Prostate gland (tissue), 2 donors: ENCODE measurements around the gene DSG4. TPM values are rescaled to one million over a fixed set of nuclear protein-coding genes. Genes with fewer than 3 reads are reported as not detected.

Source experiments
- DNase-seq: peaks from one replicate; pipeline ENCODE4 v3.0.0-alpha.2; 2019; ENCODE audit warnings: low spot score
- H3K27ac ChIP-seq, 2 donors: fragments of 200-600 bp; sonication (generic); 2 replicates each; pipeline ENCODE4 v1.5.1; 2017 to 2019
- H3K27me3 ChIP-seq: fragments of 200-600 bp; sonication (generic); replicated peaks from 2 replicates; pipeline ENCODE4 v1.5.1; 2019; ENCODE audit not compliant: insufficient read depth
- H3K36me3 ChIP-seq, 2 donors: fragments of 200-600 bp; sonication (generic); 1 replicate in 1 of 2; 2 replicates in 1 of 2; pipeline versions ENCODE4 v1.5.1 to v1.8.1; 2017 to 2019
- H3K4me1 ChIP-seq: fragments of 200-600 bp; sonication (generic); replicated peaks from 2 replicates; pipeline ENCODE4 v1.5.1; 2019
- H3K4me3 ChIP-seq, 2 donors: fragments of 200-600 bp; sonication (generic); 2 replicates each; pipeline ENCODE4 v1.5.1; 2017 to 2019
- H3K9me3 ChIP-seq: fragments of 200-600 bp; sonication (generic); 2 replicates; pipeline ENCODE4 v1.5.1; 2017
- CTCF ChIP-seq, 4 experiments: fragments of 200-600 bp in 2 of 4; fragments of 450-650 bp in 2 of 4; sonication (generic) in 2 of 4; IDR thresholded peaks; 1 replicate in 3 of 4; 2 replicates in 1 of 4; pipeline ENCODE4 v1.5.1; 2016 to 2019; ENCODE audit warnings: antibody characterized with exemption in 4 of 4, mild to moderate bottlenecking in 2 of 4, moderate library complexity in 2 of 4
- POLR2A ChIP-seq: fragments of 450-650 bp; IDR thresholded peaks from one replicate; pipeline ENCODE4 v1.6.1; 2016; ENCODE audit warnings: antibody characterized with exemption, mild to moderate bottlenecking
- POLR2AphosphoS5 ChIP-seq: sonication (generic); formaldehyde crosslinking; IDR thresholded peaks from one replicate; pipeline ENCODE4 v1.6.1; 2017; ENCODE audit warnings: antibody characterized with exemption
- WGBS: methylation state at CpG from one replicate; pipeline ENCODE4 v1.1.5; 2018; 5-methylcytosine and 5-hydroxymethylcytosine counted together
- intact Hi-C: fragments of 100-400 bp; cut with DNase I; formaldehyde crosslinking; loops from one replicate; pipeline ENCODE4 v1.14.2; 2022
- total RNA-seq, 2 donors: library from RNA; depleted of rRNA; stranded (reverse); fragments of >200 nt; gene quantifications; one replicate each; pipeline ENCODE4 v1.1.0, GENCODE V29; 2016

The DSG4 gene
- total RNA-seq, 2 donors from 2014 or later = 0.05 to 0.68 TPM

- H3K27me3 ChIP-seq = no peaks in the 10 kb centered on the region
- no peak overlapping the region for H3K4me3 ChIP-seq
- 78% methylated on average over 2 of the region's 2 CpGs for WGBS
- no peaks in the 10 kb centered on the region for H3K36me3 ChIP-seq
- no peak for TF ChIP-seq POLR2AphosphoS5
- TF ChIP-seq CTCF (IDR thresholded peaks at IDR 0.05) = no peak
- no peak for TF ChIP-seq POLR2A
- intact Hi-C loops = no loop called here
- DNase-seq = no peak
- no peaks in the 10 kb centered on the region for H3K9me3 ChIP-seq
- H3K27ac ChIP-seq = no peak overlapping the region
- H3K4me1 ChIP-seq = no peaks in the 10 kb centered on the region
Observed at GRCh38 chr18:31398191-31398590, 21.6 kb downstream of the DSG4 start.

- 39% methylated on average over 6 of the region's 6 CpGs for WGBS
- no peak overlapping the region for H3K4me3 ChIP-seq
- TF ChIP-seq POLR2AphosphoS5 (no peak), CTCF (IDR thresholded peaks at IDR 0.05) (no peak), POLR2A (no peak)
Observed at GRCh38 chr18:31399306-31400032, 22.9 kb downstream of the DSG4 start.

GRCh38 chr18:31401156-31402025 is 24.8 kb downstream of the DSG4 start:
- H3K27me3 ChIP-seq = no peaks in the 10 kb centered on the region
- no peaks in the 10 kb centered on the region for H3K4me1 ChIP-seq
- TF ChIP-seq POLR2AphosphoS5 (no peak), POLR2A (no peak), CTCF (IDR thresholded peaks at IDR 0.05) (no peak)
- no peaks in the 10 kb centered on the region for H3K36me3 ChIP-seq
- H3K9me3 ChIP-seq = no peaks in the 10 kb centered on the region
- no peak overlapping the region for H3K4me3 ChIP-seq
- H3K27ac ChIP-seq = no peak overlapping the region
- intact Hi-C loops = no loop called here
- DNase-seq = no peak
- WGBS = 73% methylated on average over 6 of the region's 6 CpGs

More at GRCh38 chr18:31399306-31400032, 22.9 kb downstream of the DSG4 start:
- no peaks in the 10 kb centered on the region for H3K9me3 ChIP-seq
- H3K4me1 ChIP-seq = no peaks in the 10 kb centered on the region
- intact Hi-C loops = no loop called here
- no peaks in the 10 kb centered on the region for H3K36me3 ChIP-seq
- DNase-seq = no peak
- H3K27ac ChIP-seq = no peak overlapping the region
- H3K27me3 ChIP-seq = no peaks in the 10 kb centered on the region

GRCh38 chr18:31402026-31402373 is 25.4 kb downstream of the DSG4 start:
- no peak overlapping the region for H3K4me3 ChIP-seq
- H3K36me3 ChIP-seq = no peaks in the 10 kb centered on the region
- intact Hi-C loops = no loop called here
- no peak overlapping the region for H3K27ac ChIP-seq
- no peaks in the 10 kb centered on the region for H3K9me3 ChIP-seq
- H3K27me3 ChIP-seq = no peaks in the 10 kb centered on the region
- no peaks in the 10 kb centered on the region for H3K4me1 ChIP-seq
- no peak for DNase-seq
- TF ChIP-seq CTCF (IDR thresholded peaks at IDR 0.05) (no peak), POLR2A (no peak), POLR2AphosphoS5 (no peak)

GRCh38 chr18:31403409-31403808 is 26.8 kb downstream of the DSG4 start:
- Histone ChIP-seq H3K27me3 (no peaks in the 10 kb centered on the region), H3K4me3 (no peak overlapping the region), H3K27ac (no peak overlapping the region), H3K4me1 (no peaks in the 10 kb centered on the region), H3K9me3 (no peaks in the 10 kb centered on the region), H3K36me3 (no peaks in the 10 kb centered on the region)
- 69% methylated on average over 2 of the region's 2 CpGs for WGBS
- DNase-seq = no peak
- TF ChIP-seq POLR2AphosphoS5 = no peak
- TF ChIP-seq POLR2A = no peak
- no peak for TF ChIP-seq CTCF (IDR thresholded peaks at IDR 0.05)
- intact Hi-C loops = no loop called here
